SU-DHL-6 (cell line): ENCODE measurements around the gene DIO3.

Source experiments
- H2AFZ ChIP-seq: fragments of 200-600 bp; sonication (generic); 2 replicates; pipeline ENCODE4 v1.6.1; 2014; ENCODE audit warnings: low read depth, mild to moderate bottlenecking, moderate library complexity, mixed read lengths, antibody characterized with exemption, low read length; ENCODE audit not compliant: severe bottlenecking
- H3F3A ChIP-seq: fragments of 200-600 bp; shearing (Covaris generic); 2 replicates; pipeline ENCODE4 v1.6.0; 2016; ENCODE audit warnings: antibody characterized with exemption, mild to moderate bottlenecking; ENCODE audit not compliant: insufficient read depth
- H3K27ac ChIP-seq: fragments of 200-600 bp; sonication (generic); 2 replicates; pipeline ENCODE4 v1.5.1; 2016; ENCODE audit warnings: low read depth, mild to moderate bottlenecking, low read length, moderate library complexity, mixed read lengths
- H3K27me3 ChIP-seq: fragments of 200-600 bp; sonication (generic), shearing (Covaris generic); 2 replicates; pipeline ENCODE4 v1.6.0; 2014; ENCODE audit warnings: mild to moderate bottlenecking, low read length
- H3K36me3 ChIP-seq: fragments of 200-600 bp; sonication (generic); 2 replicates; pipeline ENCODE4 v1.6.1; 2014; ENCODE audit warnings: mild to moderate bottlenecking, low read length, mixed read lengths
- H3K4me2 ChIP-seq: fragments of 300-600, 200-600 bp; shearing (Covaris generic), sonication (generic); 2 replicates; pipeline ENCODE4 v1.6.0; 2014; ENCODE audit warnings: low read length, low read depth, mild to moderate bottlenecking; ENCODE audit not compliant: poor library complexity, severe bottlenecking
- H3K4me3 ChIP-seq: fragments of 200-600 bp; sonication (generic); 2 replicates; pipeline ENCODE4 v1.5.1; 2014; ENCODE audit warnings: antibody characterized with exemption, low read length, mild to moderate bottlenecking, mixed read lengths; ENCODE audit not compliant: insufficient read depth, poor library complexity, severe bottlenecking
- H3K79me2 ChIP-seq: fragments of 200-600 bp; sonication (generic); 2 replicates; pipeline ENCODE4 v1.6.1; 2014; ENCODE audit warnings: mild to moderate bottlenecking, low read length, moderate library complexity; ENCODE audit not compliant: insufficient read depth
- H3K9ac ChIP-seq: fragments of 200-600 bp; sonication (generic); 2 replicates; pipeline ENCODE4 v1.7.0; 2014; ENCODE audit warnings: mild to moderate bottlenecking, low read length
- H3K9me2 ChIP-seq: fragments of 200-600 bp; sonication (generic); replicated peaks from 2 replicates; pipeline ENCODE4 v1.6.1; 2014; ENCODE audit warnings: low read length; ENCODE audit not compliant: insufficient read depth
- H3K9me3 ChIP-seq: fragments of 200-600 bp; sonication (generic); 2 replicates; pipeline ENCODE4 v1.6.1; 2014; ENCODE audit warnings: low read length, mixed read lengths; ENCODE audit not compliant: insufficient read depth
- H4K20me1 ChIP-seq: fragments of 200-600 bp; sonication (generic); 2 replicates; pipeline ENCODE4 v1.6.1; 2014; ENCODE audit warnings: low read depth, mild to moderate bottlenecking, antibody characterized with exemption, low read length, moderate library complexity, mixed read lengths
- CTCF ChIP-seq: fragments of 200-600 bp; sonication (generic); IDR thresholded peaks from one replicate; pipeline ENCODE4 v1.5.1; 2017; ENCODE audit warnings: antibody characterized with exemption, mild to moderate bottlenecking, low read length, moderate library complexity; ENCODE audit not compliant: insufficient read depth, poor library complexity, severe bottlenecking
- EZH2phosphoT487 ChIP-seq: fragments of 200-600 bp; sonication (generic), shearing (Covaris generic); conservative IDR thresholded peaks from 2 replicates; pipeline ENCODE4 v1.6.1; 2018; ENCODE audit warnings: mild to moderate bottlenecking, antibody characterized with exemption, low read length, moderate library complexity, mixed read lengths

The DIO3 gene

GRCh38 chr14:101534198-101534597 lies 27.1 kb upstream of the DIO3 start:
- Histone ChIP-seq H3K79me2 (no peaks in the 10 kb centered on the region), H3F3A (no peaks in the 10 kb centered on the region), H4K20me1 (no peaks in the 10 kb centered on the region), H3K9ac (no peak overlapping the region), H3K9me2 (no peaks in the 10 kb centered on the region), H3K9me3 (no peaks in the 10 kb centered on the region), H3K4me3 (no peak overlapping the region), H3K27me3 (no peaks in the 10 kb centered on the region), H3K36me3 (no peaks in the 10 kb centered on the region), H3K27ac (no peak overlapping the region), H2AFZ (no peak overlapping the region), H3K4me2 (no peak overlapping the region)
- no peak for TF ChIP-seq EZH2phosphoT487
- TF ChIP-seq CTCF: no peak

GRCh38 chr14:101535232-101535631 lies 26.1 kb upstream of the DIO3 start:
- no peaks in the 10 kb centered on the region for H3K9me3 ChIP-seq
- no peak overlapping the region for H3K4me3 ChIP-seq
- H3K27me3 ChIP-seq: no peaks in the 10 kb centered on the region
- no peaks in the 10 kb centered on the region for H3K79me2 ChIP-seq
- no peaks in the 10 kb centered on the region for H4K20me1 ChIP-seq
- H3K9me2 ChIP-seq: no peaks in the 10 kb centered on the region
- no peaks in the 10 kb centered on the region for H3F3A ChIP-seq
- H3K4me2 ChIP-seq: no peak overlapping the region
- H2AFZ ChIP-seq: no peak overlapping the region
- no peak overlapping the region for H3K9ac ChIP-seq
- no peaks in the 10 kb centered on the region for H3K36me3 ChIP-seq
- no peak overlapping the region for H3K27ac ChIP-seq
- TF ChIP-seq EZH2phosphoT487: no peak

GRCh38 chr14:101535701-101536207 lies 25.5 kb upstream of the DIO3 start:
- Histone ChIP-seq H3F3A (no peaks in the 10 kb centered on the region), H3K4me2 (no peak overlapping the region), H3K79me2 (no peaks in the 10 kb centered on the region), H3K27ac (no peak overlapping the region), H3K4me3 (no peak overlapping the region), H4K20me1 (no peaks in the 10 kb centered on the region), H2AFZ (no peak overlapping the region), H3K27me3 (no peaks in the 10 kb centered on the region), H3K9me2 (no peaks in the 10 kb centered on the region), H3K9me3 (no peaks in the 10 kb centered on the region), H3K9ac (no peak overlapping the region), H3K36me3 (no peaks in the 10 kb centered on the region)
- TF ChIP-seq CTCF (no peak), EZH2phosphoT487 (no peak)

- Histone ChIP-seq H4K20me1 (no peaks in the 10 kb centered on the region), H3K9me2 (no peaks in the 10 kb centered on the region), H3K36me3 (no peaks in the 10 kb centered on the region), H2AFZ (no peak overlapping the region), H3K27me3 (no peaks in the 10 kb centered on the region), H3K27ac (no peak overlapping the region), H3K4me2 (no peak overlapping the region), H3K9ac (no peak overlapping the region), H3K9me3 (no peaks in the 10 kb centered on the region), H3K4me3 (no peak overlapping the region), H3K79me2 (no peaks in the 10 kb centered on the region), H3F3A (no peaks in the 10 kb centered on the region)
- TF ChIP-seq EZH2phosphoT487 (no peak), CTCF (no peak)
Observed at GRCh38 chr14:101537286-101537685, 24.0 kb upstream of the DIO3 start.
